ENCODE measurements around the gene B4GAT1. TPM values are rescaled to one million over a fixed set of nuclear protein-coding genes. Genes with fewer than 3 reads are reported as not detected.
"Not testable (repeated sequence)": the region's sequence is repeated elsewhere in the genome, so short reads cannot be mapped to it uniquely, and the experiment has no call there.

Gene B4GAT1
- total and polyA plus RNA-seq, 10 of the 15 experiments (the other 5 are each of a cell fraction or from before 2014, with no cell fraction given): 0.55 to 11.1 (median 4.3) TPM

DNA sequence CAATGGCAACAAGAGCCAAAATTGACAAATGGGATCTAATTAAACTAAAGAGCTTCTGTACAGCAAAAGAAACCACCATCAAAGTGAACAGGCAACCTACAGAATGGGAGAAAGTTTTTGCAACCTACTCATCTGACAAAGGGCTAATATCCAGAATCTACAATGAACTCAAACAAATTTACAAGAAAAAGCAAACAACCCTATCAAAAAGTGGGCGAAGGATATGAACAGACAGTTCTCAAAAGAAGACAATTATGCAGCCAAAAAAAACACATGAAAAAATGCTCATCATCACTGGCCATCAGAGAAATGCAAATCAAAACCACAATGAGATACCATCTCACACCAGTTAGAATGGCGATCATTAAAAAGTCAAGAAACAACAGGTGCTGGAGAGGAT is 27.1 kb downstream of the B4GAT1 start:
- WGBS (ENCODE audit: insufficient coverage, insufficient replicate concordance, low lambda C conversion rate, missing lambda C conversion rate): 81% methylated on average over 2 of the region's 2 CpGs
- SMC1A ChIA-PET (ENCODE audit: uncharacterized antibody, unreplicated experiment); H2AFZ ChIP-seq (ENCODE audit: control insufficient read depth, low read depth, low read length); intact Hi-C loops (cut with micrococcal nuclease; ENCODE audit: unreplicated experiment); H3K4me2 ChIP-seq (ENCODE audit: control insufficient read depth, insufficient read depth); RAD21 ChIA-PET (ENCODE audit: unreplicated experiment); H3K9ac ChIP-seq (ENCODE audit: control insufficient read depth, insufficient read depth, low read length); H3K27me3 ChIP-seq (replicated peaks in 1 of 2; ENCODE audit: control insufficient read depth in 2 of 2, insufficient read depth in 2 of 2, low read length in 1 of 2); FAIRE-seq; DNase-seq (ENCODE audit: low read depth, low spot score); CTCF ChIA-PET; BruUV-seq (replicated peaks); H3K4me3 ChIP-seq; H3K79me2 ChIP-seq (ENCODE audit: control insufficient read depth, insufficient read depth, low read length); in situ Hi-C loops (cut with MboI); H3K9me3 ChIP-seq (replicated peaks; ENCODE audit: control insufficient read depth, insufficient read depth, low read length); ATAC-seq; H3K36me3 ChIP-seq (ENCODE audit: control insufficient read depth in 2 of 2, insufficient read depth in 2 of 2, low read length in 1 of 2); H4K20me1 ChIP-seq (ENCODE audit: control insufficient read depth, insufficient read depth); H3K27ac ChIP-seq (ENCODE audit: control insufficient read depth, insufficient read depth); POLR2A ChIA-PET: not testable (repeated sequence)
- peaks cover 18% of the 10 kb centered on the region for H3K4me1 ChIP-seq (ENCODE audit: control insufficient read depth, insufficient read depth, low read length)

DNA sequence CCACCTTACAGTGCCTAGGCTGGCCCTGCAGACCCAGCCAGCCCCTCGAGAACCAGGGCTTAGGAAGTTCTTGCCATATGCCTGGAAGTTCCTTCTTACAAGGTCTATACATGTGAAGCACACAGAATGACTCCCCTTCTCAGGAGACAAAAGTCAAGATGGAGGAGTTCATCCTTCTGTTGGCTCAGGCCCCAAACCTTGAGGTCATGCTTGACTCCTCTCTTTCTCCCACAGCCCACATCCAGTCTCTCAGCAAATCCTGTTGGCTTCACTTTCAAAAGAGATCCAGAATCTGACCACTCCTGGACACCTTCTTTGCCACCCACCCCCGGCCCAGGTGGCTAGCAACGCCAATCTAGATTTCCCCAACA is 28.8 kb downstream of the B4GAT1 start:
- Histone ChIP-seq H3K4me1 (ENCODE audit: control insufficient read depth, insufficient read depth, low read length) (peaks cover 18% of the 10 kb centered on the region), H3K4me3 (no peak overlapping the region), H3K27ac (ENCODE audit: control insufficient read depth, insufficient read depth) (peak overlapping the region; percentile 82), H3K4me2 (ENCODE audit: control insufficient read depth, insufficient read depth) (no peak overlapping the region; the same call in 1 of the 2 replicates), H3K9me3 (replicated peaks; ENCODE audit: control insufficient read depth, insufficient read depth, low read length) (no peaks in the 10 kb centered on the region; the same call in 2 of the 3 replicates), H2AFZ (ENCODE audit: control insufficient read depth, low read depth, low read length) (peak overlapping the region; percentile 82), H3K27me3 (replicated peaks in 1 of 2; ENCODE audit: control insufficient read depth in 2 of 2, insufficient read depth in 2 of 2, low read length in 1 of 2) (no peaks in the 10 kb centered on the region; a peak in 1 of 4 replicates), H4K20me1 (ENCODE audit: control insufficient read depth, insufficient read depth) (no peaks in the 10 kb centered on the region), H3K36me3 (ENCODE audit: control insufficient read depth in 2 of 2, insufficient read depth in 2 of 2, low read length in 1 of 2) (no peaks in the 10 kb centered on the region), H3K9ac (ENCODE audit: control insufficient read depth, insufficient read depth, low read length) (peak overlapping the region; percentile 50), H3K79me2 (ENCODE audit: control insufficient read depth, insufficient read depth, low read length) (no peaks in the 10 kb centered on the region)
- intact Hi-C loops (cut with micrococcal nuclease; ENCODE audit: unreplicated experiment) (no loop called here), in situ Hi-C loops (cut with MboI) (no loop called here)
- no TSS peak for BruUV-seq (replicated peaks)
- no peak for DNase-seq (ENCODE audit: low read depth, low spot score)
- no peak for FAIRE-seq
- ChIA-PET CTCF (interaction anchor here (1.9 kb wide), 1 partner anchor 67 kb away, joined by 7 read pairs; no protein-coding TSS in a partner anchor), RAD21 (ENCODE audit: unreplicated experiment) (no interaction called here), SMC1A (ENCODE audit: uncharacterized antibody, unreplicated experiment) (no interaction called here), POLR2A (interaction anchor here (1.6 kb wide), 1 partner anchor 30 kb away, joined by 3 read pairs; the partner anchor contains the start of gene YIF1A)
- no peak for ATAC-seq
- TF ChIP-seq, protein P1, sequence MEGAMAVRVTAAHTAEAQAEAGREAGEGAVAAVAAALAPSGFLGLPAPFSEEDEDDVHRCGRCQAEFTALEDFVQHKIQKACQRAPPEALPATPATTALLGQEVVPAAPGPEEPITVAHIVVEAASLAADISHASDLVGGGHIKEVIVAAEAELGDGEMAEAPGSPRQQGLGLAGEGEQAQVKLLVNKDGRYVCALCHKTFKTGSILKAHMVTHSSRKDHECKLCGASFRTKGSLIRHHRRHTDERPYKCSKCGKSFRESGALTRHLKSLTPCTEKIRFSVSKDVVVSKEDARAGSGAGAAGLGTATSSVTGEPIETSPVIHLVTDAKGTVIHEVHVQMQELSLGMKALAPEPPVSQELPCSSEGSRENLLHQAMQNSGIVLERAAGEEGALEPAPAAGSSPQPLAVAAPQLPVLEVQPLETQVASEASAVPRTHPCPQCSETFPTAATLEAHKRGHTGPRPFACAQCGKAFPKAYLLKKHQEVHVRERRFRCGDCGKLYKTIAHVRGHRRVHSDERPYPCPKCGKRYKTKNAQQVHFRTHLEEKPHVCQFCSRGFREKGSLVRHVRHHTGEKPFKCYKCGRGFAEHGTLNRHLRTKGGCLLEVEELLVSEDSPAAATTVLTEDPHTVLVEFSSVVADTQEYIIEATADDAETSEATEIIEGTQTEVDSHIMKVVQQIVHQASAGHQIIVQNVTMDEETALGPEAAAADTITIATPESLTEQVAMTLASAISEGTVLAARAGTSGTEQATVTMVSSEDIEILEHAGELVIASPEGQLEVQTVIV (IDR thresholded peaks at IDR 0.05; ENCODE audit: borderline replicate concordance, partially characterized antibody): no peak
- TF ChIP-seq, protein P2, sequence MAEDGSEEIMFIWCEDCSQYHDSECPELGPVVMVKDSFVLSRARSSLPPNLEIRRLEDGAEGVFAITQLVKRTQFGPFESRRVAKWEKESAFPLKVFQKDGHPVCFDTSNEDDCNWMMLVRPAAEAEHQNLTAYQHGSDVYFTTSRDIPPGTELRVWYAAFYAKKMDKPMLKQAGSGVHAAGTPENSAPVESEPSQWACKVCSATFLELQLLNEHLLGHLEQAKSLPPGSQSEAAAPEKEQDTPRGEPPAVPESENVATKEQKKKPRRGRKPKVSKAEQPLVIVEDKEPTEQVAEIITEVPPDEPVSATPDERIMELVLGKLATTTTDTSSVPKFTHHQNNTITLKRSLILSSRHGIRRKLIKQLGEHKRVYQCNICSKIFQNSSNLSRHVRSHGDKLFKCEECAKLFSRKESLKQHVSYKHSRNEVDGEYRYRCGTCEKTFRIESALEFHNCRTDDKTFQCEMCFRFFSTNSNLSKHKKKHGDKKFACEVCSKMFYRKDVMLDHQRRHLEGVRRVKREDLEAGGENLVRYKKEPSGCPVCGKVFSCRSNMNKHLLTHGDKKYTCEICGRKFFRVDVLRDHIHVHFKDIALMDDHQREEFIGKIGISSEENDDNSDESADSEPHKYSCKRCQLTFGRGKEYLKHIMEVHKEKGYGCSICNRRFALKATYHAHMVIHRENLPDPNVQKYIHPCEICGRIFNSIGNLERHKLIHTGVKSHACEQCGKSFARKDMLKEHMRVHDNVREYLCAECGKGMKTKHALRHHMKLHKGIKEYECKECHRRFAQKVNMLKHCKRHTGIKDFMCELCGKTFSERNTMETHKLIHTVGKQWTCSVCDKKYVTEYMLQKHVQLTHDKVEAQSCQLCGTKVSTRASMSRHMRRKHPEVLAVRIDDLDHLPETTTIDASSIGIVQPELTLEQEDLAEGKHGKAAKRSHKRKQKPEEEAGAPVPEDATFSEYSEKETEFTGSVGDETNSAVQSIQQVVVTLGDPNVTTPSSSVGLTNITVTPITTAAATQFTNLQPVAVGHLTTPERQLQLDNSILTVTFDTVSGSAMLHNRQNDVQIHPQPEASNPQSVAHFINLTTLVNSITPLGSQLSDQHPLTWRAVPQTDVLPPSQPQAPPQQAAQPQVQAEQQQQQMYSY (CRISPR knock-in tag; IDR thresholded peaks at IDR 0.05): no peak
- TF ChIP-seq NR2C2 (IDR thresholded peaks at IDR 0.05; ENCODE audit: borderline replicate concordance, control insufficient read depth, insufficient read length, low read depth) (no peak), CHD4 (IDR thresholded peaks at IDR 0.05) (no peak), CHD1 (IDR thresholded peaks at IDR 0.05; ENCODE audit: low read depth, low read length) (no peak)
- WGBS (ENCODE audit: insufficient coverage, insufficient replicate concordance, low lambda C conversion rate, missing lambda C conversion rate): 58% methylated on average over 3 of the region's 3 CpGs
